Measurements from ENCODE around the gene CACNG5.

Gene CACNG5

DNA sequence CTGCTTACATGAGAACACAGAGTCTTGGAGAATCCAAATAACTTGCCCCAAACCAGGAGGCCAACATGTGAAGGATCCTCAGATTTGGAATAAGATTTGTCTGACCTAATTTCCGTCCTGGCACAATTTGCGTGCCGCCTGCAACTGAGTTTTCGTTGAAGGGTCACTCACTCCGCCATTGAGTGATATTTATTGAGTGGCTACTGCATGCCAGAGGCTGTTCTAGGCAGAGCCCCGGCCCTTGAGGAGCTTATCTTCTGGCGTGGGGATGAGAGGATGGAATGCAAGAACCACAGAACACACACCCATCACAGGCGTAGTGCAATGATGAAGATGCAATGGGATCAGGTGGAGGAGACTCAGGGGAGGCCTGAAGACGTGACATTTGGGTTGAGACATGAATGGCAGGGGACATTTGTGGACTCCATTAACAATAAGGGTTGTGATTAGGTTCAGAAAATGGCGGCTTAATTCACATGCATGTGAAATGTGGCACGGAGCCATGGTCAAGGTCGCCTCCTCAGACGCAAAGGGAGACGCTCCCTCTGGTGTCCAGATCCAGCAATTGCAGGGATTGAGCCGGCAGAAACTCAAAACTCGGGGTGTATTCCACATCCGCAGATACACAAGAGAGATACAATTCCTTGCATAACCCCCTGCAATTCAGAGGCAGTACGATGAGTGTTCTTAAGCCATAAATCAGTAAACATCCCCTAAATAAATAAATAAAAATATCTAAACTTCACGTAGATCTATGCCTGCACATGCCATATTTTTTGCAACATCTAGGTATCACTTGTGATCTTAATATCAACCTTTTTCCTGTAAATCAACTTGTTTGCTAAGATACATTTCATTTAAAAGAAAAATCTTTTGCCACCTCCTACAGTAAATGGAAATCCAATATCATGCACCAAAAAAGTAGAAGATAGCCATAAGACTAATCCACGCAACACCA is 71.7 kb downstream of the CACNG5 start:
- DNase-seq (ENCODE audit: low read depth) = peak; percentile 75

DNA sequence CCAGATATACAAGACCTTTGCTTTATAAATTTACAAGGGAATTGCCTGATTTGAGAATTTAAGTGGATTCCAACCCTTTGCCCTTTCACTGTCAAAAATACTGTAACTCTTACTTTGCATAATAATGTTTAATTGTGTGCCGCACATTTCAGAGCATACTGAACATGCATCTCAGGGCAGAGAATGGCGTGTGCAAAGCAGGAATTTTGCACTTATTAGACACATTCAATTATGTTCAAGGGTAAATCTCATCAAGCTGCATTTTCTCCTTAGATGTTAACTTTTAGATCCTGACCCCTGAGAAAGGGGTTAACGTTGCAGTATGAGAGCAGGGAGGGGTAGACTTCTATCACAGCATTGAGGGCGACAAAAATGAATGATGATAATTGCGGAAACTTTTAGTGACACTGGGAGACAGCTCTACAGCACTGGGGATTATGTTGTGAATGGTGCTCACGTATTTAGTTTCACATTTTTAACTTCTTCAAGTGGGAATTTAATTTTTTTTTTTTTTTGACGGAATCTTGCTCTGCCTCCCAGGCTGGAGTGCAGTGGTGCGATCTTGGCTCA is 75.0 kb downstream of the CACNG5 start:
- DNase-seq (ENCODE audit: low read depth) = no peak

DNA sequence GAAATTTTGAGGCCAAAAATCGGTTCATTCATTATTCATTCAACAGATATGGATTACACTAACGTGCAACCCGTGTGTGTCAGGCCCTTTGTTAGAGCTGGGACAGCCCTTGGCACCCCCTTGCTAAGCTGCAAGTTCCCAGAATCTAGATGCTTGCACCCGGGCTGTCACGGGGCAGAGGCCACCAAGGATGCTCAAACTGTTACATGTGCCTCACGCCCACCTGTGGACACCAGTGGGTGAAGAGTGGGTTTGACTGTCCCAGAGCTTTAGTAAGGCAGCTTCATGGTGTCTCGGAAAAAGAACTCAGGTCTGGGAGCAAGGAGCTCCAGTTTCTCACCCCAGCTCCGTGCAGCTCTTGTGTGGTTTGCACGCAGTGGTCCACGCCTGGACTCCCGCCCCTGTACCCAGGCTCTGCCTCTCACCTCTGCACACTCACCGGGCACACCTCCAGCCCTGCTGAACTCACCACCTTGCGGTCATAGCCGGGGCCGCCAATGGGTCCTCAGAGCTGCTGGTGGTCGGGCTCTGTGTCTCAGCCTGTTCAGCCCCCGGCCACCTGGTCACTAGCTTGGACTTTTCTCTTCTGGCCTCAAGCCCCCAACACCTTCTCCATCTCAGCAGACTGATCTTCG is 75.9 kb downstream of the CACNG5 start:
- no peak for DNase-seq (ENCODE audit: low read depth)

DNA sequence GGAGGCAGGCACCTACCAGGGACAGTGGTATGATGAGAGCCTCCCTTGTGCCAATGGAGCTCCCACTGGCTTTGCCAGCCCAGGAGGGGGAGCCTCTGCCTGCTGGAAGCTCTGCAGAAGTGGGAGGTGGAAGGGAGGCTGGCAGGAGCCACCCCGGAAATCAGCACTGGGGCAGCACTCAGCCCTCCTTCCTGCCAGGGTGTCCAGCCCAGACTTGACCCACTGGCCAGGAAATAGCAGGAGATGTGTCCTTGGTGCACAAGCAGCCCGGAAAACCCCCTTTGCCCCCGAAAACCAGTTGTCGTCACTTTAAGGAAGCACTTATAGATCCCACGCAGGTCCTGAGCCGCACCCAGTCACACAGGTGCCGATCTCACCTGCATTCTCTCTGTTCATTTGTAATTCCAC is 80.3 kb downstream of the CACNG5 start:
- peak; percentile 28 for DNase-seq (ENCODE audit: low read depth)

DNA sequence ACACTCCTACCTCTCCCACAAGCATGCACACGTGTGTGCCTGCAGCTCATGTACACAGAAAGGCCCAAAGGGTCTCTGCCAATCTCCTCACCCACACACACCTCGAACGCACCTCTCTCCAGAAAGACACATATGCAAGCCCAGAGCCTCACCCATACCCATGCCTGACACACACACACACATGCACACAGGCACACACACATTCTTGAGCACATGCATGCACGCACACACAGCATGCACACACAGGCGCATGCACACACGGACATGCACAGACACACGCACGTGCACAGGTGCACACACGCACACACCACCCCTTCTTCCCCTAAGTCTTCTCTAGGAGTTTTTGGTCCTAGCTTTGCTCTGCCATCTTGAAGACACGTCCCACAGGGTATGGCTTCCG is 80.9 kb downstream of the CACNG5 start:
- no peak for DNase-seq (ENCODE audit: low read depth)

DNA sequence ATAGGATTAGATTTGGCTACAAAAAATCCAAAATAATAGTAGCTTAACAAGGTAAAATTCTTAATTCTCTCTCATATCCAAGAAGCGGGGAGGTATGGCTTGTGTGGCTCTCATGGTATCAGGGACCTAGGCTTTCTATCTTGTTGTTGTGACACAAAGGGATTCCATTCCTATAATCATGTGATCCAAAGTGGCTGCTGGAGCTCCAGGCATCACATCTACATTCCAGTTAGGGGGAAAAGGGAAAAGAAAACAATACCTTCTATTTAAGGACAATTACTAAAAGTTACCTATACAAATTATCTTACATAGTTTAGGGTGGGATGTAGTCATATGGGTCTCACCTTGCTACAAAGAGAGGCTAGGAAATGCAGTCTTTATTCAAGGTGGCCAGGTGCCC is 82.0 kb downstream of the CACNG5 start:
- DNase-seq (ENCODE audit: low read depth) = no peak

DNA sequence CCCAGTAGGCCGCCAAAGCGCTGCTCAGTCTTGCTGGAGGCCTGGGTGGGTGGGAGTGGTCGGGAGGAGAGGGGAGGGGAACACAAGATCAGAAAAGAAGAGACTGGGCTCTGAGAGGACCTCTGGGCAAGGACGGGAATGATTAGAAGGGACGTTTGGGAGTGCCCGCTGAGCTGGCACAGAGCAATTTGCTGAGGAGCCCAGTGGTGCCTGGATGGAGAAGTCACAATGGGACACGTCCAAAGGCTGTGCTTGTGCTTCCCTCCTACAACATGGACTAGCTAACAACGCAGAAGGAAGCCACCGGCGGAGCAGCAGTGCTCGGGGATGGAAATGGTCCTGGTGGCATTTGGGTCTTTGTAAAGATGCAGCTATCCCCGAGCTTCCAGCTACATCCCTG is 84.0 kb downstream of the CACNG5 start:
- DNase-seq (ENCODE audit: low read depth) = no peak

DNA sequence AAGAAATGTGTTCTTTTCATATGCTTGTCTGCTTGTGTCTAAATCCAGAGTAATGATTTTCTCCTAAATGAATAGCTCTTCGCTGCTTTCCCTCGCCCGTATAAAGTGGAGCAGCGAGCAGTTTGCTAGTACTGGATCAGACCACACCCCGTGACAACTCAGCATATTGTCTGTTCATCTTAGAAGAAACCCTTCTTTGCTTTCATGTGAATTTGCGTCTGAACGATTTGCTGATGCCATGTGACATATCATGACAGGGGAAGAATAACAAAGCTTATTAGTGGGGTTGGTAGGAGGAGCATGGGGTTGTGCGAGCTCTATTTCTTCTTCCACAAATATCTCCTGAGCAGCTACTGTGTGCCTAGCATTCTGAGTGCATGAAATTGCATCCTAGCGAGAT is 85.5 kb downstream of the CACNG5 start:
- DNase-seq (ENCODE audit: low read depth) = no peak

DNA sequence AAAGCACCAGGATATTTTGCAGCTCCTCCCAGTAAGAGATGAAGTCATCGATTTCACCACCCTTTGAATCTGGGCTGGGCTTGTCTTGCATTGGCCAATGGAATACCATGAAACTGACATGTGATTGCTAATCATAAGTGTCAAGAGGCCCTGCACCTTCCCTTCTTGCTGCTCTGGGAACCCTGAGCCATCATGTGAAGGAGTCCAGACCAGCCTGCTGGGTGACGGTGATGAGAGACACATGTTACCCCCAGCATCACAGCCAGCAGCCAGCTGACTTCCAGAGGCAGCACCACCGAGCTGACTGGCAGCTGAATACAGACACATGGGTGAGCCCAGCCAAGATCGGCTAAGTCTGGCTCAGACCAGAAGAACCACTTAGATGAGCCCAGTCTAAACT is 86.0 kb downstream of the CACNG5 start:
- DNase-seq (ENCODE audit: low read depth) = peak; percentile 36

DNA sequence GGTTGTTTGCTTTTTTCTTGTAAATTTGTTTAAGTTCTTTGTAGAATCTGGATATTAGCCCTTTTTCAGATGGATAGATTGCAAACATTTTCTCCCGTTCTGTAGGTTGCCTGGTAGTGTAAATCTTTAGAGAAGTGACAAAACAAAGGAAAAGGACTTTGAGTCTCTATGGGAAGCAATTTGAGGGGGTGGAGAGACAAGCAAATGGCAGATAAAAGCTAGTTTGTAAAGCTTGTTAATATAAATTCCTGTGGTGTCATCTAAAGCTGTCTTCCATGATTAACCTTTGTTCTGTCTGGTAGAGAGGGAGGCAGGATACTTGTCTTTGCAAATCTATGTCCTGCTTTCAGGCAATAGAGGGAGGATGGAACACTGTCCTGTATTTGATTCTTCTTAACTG is 89.0 kb downstream of the CACNG5 start:
- DNase-seq (ENCODE audit: low read depth) = no peak

DNA sequence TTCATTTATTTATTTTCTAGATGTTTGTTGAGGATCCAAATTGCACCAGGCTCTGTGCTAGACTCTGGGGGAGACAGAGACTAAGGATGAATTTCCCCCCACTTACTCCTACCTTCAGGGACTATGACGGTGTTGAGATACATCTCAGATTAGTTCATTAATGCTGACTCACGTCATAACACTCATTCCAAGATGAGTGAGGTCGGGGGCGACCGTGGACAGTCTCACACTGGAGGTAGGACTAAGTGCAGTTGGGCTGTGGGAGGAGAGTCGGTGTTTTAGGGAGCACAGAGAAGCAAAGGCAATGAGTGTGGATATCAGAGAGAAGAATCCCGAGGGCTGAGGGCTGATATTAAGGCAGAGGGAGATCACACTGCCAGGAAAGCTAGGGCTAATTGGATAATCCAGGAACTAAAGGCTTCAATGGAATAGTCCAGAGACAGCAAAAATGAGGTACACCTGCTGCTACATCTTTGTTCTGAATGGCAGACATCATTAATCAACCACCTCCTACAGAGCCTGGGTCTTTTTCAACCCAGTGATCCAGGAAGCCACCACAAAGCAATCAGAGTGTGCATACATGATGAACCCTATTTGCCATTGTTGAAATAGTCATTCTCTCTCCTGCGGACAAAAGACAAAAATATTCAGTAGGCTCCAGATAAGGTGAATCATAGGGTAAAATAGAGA is 91.0 kb downstream of the CACNG5 start:
- no peak for DNase-seq (ENCODE audit: low read depth)

DNA sequence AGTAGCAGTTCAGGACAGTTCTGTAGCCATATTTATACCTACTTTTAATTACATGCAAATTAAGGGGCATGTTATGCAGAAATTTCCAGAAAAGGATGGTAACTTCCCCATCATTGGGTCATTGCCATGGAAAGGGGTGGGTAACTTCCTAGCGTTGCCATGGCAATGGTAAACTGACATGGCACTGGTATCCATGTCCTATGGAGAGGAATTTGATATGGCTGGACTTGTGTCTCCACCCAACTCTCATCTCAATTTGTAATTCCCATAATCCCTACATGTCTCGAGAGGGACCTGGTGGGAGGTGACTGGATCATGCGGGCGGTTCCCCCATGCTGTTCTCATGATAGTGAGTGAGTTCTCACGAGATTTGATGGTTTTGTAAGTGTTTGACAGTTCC is 94.0 kb downstream of the CACNG5 start:
- DNase-seq (ENCODE audit: low read depth) = no peak

DNA sequence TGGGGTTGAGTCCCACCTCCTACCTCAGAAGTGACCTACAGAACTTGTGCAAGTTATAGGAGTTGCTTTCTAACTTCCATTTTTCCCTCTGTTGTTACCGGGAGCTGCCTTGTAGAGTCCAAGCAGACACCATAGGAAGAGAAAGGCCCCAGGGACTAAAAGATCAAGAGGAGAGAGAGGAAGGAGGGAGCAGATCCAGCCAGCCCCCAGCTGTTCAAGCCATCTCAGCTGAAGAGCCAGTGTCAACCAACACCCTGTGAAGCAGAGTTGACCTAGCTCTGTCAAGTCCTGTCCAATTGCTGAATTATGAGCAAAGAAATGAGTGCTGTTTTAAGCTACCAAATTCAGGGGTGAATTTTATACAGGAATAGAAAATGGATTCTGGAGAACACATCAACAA is 94.7 kb downstream of the CACNG5 start:
- no peak for DNase-seq (ENCODE audit: low read depth)

DNA sequence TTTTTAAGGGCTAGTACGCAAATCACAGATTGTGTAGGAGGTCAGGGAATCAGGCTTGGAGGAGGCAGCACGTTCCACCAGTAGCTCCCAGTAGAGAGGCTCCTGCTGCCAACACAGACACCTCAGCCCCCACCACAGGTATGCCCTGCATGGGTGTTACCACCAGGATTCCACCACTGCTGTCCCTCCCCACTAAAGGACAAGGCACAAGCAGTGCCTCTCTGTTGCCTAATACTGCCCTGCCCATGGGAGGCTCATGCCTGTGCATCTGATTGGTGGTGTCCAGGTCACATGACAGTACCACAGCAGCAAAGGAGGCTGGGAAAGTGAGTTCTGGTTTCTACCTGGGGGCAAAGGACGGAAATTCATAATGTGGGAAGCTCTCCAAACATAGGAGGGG is 96.0 kb downstream of the CACNG5 start:
- DNase-seq (ENCODE audit: low read depth) = no peak

DNA sequence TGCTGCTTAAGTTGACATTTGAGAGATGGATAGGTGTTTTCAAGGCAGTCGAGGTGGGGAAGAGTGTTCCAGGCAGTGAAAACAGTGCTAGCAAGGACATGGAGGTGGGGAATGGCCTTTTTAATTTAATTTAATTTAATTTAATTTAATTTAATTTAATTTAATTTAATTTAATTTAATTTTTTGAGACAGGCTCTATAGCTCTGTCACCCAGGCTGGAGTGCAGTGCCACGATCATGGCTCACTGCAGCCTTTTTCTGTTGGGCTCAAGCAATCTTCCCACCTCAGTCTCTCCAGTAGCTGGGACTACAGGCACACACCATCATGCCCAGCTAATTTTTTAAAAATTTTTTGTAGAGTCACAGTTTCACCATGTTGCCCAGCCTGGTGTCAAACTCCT is 97.4 kb downstream of the CACNG5 start:
- DNase-seq (ENCODE audit: low read depth) = no peak

DNA sequence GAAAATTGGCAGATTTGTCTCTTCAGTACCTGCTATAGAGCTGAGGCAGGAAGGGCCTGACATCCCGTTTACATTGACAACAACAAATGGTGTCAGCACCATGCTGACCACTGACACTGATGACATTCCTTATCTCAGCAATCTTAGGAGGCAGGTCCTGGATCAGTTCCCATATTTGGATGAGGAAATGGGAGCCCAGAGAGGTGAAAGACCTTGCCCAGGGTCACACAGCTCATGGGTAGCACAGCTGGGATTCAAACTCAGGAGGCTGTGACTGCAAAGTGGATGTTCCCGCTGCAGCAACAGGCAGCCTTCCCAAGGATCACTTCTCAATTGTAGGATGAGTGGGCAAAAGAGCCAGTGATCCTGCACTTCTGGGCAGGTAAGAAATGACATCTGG is 99.1 kb downstream of the CACNG5 start:
- no peak for DNase-seq (ENCODE audit: low read depth)
